HL-60 (cell line): ENCODE measurements around the gene ATP2B1.

ENCODE experiments used
- CTCF ChIP-seq: IDR thresholded peaks from one replicate; pipeline ENCODE4 v1.5.1; 2011; ENCODE audit warnings: low read length, control low read depth, inconsistent platforms; ENCODE audit not compliant: insufficient read depth
- GABPA ChIP-seq: IDR thresholded peaks from 2 replicates; pipeline ENCODE4 v1.6.1; 2012; ENCODE audit warnings: low read depth
- POLR2AphosphoS5 ChIP-seq: IDR thresholded peaks from 2 replicates; pipeline ENCODE4 v1.6.1; 2012; ENCODE audit warnings: low read depth

DNA sequence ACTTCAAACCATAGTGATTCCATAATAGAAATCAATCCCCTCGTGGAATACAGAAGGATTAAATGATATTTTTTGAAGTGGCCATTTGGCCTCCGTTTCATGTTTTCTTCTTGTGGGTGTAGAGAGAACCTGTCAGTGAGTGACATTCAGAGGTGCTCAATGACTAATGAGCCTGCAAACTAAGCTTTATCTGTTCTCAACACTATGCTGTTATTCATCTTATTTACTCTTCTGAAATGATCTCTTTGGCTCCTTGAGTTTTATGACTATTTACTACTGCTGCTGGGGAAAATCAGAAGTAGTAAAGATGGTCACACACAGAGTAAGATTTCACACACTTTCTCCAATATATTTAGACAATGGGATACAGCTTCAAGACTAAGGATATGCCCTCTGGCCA lies 30.4 kb downstream of the ATP2B1 start:
- no peak for TF ChIP-seq CTCF
- TF ChIP-seq POLR2AphosphoS5: no peak
- no peak for TF ChIP-seq GABPA
